GM19395 (cell line): ENCODE data around the gene PTPRE.

Experiments
- ATAC-seq: cut with Tn5 transposase; IDR thresholded peaks from one replicate; pipeline ENCODE4 v1.9.1; 2021; ENCODE audit warnings: mild to moderate bottlenecking, moderate library complexity; ENCODE audit not compliant: unreplicated experiment

PTPRE gene

DNA sequence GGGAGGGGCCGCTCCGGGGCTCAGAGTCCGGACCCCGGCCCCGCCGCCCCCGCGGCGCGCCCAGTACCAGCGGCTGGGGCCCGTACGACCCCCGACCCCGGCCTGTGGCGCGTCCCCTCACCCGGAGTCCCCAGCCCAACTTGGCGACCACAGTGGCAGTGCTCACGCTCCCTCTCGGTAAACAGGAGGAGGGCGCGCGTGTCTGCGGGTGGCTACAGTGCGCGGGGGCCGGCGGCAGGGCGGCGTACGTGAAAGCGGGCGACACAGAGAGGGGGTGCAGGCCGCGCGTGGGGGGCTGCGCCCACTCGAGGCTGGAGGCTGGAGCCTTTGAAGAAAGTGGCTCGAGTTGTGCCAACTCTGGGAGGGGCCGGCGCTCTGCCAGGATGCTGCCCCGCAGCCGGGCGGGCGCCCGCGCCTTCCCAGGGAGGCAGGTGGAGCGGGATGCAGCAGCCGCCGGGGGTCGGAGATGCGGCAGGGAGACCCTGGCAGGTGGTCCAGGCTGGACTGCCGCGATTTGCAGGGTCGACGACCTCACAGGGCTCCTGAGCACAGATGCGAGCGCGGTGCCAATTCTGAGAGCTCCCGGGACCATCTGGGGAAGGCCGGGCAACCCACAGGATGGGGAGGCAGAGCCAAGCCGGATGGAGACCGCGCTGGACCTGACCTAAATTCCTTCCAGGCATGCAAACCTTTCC, 655 bp downstream of the PTPRE start:
- no peak for ATAC-seq

GRCh38 chr10:127908106-127908958, 1.4 kb downstream of the PTPRE start:
- ATAC-seq = no peak

DNA sequence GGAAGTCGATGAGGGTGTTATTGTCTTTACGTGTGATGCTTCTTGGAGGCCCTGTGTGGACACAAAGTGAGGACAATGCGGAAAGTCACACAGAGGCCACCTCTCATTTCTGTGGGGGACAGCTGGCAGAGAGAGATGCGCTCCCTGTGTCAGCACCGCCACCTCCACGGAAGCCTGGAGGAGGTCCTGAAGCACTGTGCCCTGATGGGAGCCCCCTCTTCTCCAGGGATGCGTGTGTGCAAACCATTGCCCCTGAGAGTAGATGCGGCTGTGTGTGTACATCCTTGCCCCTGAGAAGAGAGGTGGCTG, 2.0 kb downstream of the PTPRE start:
- no peak for ATAC-seq

DNA sequence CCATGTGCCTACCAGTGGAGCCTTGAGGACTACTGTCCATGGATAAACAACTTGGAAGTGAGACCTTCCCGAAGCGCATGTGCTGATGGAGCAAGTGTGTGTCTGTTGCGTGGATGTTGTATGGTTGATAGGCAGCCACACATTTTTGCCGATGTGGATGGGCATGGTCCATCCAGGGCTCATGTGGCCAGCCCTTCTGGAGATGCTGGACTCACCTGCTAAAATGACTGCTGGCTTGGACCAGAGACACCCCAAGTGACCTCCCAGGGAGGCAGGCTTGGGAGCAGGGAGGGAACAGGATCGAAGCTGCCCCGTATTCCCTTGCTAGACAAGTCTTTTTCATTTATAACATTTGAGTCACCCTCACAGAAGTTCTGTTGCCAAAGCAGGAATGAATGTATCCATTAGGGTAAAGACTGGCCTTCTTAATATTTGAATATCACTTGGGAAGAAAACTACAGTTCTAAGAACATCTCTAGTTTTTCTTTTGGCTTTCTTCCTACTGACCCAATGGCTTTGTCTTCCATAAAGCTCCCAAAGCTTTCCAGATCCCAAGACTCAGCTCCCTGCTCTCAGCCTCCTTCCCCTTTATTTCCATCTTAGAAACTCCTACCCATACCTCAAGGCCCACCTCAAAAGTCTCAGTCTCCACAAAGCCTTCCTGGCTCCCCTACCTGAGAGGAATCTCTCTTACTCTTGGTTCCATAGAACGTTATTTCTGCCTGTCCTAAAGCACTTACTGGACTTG, 3.0 kb downstream of the PTPRE start:
- ATAC-seq = no peak

GRCh38 chr10:127910464-127910770, 3.5 kb downstream of the PTPRE start:
- no peak for ATAC-seq

DNA sequence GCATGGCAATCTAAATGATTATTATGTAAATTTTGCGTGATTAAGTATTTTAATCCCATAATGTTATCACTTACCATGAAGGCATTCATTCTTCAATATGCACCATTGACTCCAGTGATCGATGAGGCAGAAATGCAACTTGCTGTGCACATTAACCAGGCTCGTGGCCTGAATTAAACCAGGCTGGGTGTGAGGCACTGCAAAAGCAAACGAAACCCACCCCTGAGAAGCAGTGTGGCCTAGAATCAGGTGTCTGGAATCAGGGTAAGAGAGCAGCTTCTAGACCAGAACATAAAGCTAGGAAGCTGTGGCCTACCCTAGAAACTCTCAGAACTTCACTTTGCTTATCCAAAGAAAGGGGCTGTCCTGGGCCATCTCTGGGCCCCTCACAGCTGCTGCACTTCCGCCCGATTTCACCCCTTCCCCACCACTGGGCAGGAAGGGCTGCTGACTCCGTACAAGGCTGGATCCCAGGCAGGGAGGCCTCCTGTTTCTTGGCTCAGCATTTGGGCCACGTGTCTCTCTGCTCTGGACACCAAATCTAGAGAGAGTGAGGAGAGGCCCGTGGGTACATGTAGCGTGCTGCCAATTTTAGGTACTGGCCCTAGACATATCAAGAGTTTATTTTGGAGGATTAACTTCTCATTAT, 4.4 kb downstream of the PTPRE start:
- no peak for ATAC-seq

DNA sequence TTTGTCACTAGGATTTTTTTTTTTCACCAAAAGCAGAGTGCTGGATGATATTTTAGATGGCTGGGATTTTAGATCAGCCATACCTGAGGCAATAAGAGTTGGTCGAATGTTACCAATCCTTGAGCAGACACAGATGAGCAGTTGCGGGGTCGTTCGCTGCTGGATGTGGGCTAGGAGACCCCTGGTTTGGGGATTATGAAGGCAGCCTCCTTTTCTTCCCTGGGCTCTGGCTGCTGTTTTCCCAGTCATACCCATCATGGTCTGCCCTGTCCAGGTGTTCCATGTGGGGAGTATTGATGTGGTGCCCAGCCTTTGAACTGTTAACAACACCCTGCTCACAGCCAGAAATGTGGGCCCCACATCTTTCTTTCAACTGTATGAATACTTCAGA, 5.0 kb downstream of the PTPRE start:
- ATAC-seq = no peak

DNA sequence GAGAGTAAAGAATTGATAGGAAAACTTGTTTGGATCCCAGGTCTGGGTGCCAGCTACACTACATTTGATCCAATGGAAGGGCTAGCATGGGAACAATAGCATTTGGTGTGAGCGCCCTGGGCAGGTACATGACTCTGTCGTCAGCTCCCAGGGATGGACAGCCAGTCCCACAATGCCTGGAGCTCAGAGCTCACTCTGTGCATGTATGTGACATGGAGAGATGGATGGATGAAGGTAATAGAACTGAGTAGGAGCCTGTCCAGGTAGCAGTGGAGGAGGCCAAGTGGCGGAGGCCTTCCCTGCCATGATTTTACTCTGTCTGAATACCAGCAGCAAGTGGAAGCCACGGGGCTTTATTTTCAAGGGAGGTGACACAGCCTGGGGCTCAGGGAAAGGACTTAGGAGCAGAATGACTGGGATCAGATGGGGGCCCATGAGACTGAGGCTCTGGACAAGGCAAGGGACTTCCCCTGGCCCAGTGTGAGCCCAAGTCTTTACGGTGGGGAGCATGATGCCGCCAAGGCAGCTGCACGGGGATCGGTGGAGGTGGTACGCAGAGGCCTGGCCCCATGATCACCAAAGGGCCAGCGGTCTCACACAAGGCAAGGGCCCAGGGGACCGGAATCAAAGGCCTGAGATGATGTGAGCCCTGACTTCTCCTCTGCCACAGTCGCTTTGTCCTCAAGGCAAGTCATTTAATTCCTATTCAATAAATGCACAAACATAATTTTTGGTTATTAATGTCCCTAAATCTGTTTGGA, 5.9 kb downstream of the PTPRE start:
- no peak for ATAC-seq

DNA sequence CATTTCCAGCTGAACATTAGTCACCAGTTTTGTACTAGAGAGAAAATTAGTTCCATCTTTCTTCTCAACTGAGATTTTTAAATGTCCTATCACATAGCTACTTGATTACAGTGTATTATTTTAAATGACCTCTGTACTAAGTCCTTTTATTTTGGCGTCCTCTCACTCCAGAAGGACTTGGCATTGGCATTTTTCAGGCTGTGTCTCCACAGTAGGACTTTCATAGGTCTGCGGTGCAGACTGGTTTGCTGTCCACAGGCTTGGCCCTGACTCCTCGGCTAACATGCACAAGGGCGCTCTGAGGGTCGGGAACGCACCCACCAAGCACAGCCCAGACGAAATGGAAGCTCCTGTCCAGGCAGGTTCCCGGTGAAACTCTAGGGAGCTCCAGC, 6.5 kb downstream of the PTPRE start:
- ATAC-seq = no peak

GRCh38 chr10:127915324-127915723, 8.4 kb downstream of the PTPRE start:
- ATAC-seq = no peak

DNA sequence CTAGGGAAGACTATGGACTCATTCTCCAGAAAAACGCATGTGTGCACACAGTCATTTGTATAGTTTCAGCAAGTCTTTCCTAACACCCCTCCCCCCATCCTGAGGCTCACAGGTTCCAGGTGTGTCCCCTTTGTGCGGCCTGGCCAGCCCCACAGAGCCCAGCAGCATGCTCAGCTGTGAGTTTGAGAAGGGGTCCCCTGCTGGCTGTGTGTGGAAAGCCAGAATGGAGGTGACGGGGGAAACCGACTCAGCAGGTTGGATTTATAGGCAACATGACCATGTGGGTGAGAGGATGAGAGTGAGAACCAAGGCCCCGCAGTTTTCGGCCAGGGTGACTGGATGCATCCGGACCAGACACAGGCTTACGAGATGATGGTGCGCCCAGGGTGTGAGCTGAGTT, 9.9 kb downstream of the PTPRE start:
- no peak for ATAC-seq

GRCh38 chr10:127918572-127918971, 11.7 kb downstream of the PTPRE start:
- ATAC-seq = no peak

DNA sequence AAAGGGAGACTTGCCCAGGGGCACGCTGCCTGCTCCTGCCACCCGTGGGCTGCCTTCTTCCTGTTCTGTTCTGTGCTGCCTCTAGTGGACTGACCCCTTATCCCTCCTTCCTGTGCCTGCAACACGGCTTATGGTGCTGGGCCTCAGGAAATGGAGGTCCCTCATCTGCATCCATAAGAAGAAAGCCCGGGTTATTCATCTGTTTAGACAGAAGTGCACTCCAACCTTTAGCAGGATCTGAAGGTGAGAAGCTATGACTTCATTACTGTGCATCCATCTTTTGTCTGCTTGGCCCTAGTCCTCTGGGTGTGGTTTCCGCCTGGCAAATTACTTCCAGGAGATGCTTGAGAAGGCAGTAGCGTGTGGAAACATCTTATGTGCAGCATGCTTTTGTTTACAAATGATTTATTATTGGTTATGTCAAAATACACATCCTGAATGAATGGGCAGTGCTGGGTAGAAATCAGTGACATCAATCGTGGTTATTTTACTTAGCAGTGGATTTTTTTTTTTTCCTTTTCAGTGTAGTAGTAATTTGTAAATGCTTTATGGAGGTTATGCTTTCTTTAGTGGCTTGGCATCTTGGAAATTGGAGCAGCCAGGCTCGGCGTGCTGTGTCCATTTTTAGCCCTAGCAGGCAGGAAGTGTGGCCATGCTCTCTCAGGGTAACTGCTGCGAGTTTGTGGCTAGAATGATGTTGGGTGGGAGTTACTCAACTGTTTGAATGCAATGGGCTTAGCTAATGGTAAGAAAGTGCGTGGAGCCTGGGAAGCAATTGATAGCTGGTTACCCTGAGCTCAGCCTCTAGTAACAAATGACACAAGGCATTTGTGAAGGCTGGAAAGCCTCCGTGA, 12.7 kb downstream of the PTPRE start:
- ATAC-seq = no peak

- no peak for ATAC-seq
Measured at GRCh38 chr10:127920306-127921074, 13.6 kb downstream of the PTPRE start.

- no peak for ATAC-seq
Measured at GRCh38 chr10:127921075-127921752, 14.3 kb downstream of the PTPRE start.

DNA sequence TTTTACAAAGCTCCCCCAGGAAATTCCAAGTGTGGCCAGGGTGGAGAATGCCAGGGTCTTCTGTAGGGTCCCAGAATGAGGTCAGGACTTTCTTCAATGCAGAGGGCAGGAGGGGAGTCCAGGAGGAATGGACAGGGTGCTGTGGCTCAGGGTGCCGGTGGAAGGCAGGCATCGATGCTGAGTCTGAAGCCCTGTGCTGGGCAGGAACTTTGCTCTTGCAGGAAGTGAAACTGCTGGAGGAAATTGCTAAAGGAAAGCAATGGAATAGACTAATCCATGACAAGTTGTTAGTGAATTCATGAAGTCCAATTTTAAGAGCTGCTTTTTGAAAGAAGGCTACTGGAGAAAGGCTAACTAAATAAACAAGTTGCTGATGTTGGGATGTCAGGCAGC, 14.8 kb downstream of the PTPRE start:
- ATAC-seq = no peak

DNA sequence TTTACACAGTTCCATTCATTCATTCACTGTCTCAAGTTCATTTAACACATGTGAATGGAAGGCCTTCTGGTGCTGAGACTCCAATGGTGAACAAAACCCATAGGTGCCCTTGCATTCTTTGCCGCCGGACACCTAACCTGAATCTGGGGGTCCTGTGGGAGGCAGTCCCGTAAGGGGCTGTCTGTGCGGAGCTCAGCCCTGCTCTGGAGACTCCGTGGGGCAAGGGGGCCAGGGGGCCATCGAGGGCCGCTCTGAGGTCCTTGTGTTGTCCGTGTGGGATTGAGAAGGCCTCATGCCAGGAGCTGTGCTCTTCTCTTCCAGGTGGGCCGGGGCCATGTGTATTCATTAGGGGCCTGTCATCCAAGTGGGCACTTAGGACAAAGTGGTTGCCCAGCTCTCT, 15.3 kb downstream of the PTPRE start:
- ATAC-seq = no peak

DNA sequence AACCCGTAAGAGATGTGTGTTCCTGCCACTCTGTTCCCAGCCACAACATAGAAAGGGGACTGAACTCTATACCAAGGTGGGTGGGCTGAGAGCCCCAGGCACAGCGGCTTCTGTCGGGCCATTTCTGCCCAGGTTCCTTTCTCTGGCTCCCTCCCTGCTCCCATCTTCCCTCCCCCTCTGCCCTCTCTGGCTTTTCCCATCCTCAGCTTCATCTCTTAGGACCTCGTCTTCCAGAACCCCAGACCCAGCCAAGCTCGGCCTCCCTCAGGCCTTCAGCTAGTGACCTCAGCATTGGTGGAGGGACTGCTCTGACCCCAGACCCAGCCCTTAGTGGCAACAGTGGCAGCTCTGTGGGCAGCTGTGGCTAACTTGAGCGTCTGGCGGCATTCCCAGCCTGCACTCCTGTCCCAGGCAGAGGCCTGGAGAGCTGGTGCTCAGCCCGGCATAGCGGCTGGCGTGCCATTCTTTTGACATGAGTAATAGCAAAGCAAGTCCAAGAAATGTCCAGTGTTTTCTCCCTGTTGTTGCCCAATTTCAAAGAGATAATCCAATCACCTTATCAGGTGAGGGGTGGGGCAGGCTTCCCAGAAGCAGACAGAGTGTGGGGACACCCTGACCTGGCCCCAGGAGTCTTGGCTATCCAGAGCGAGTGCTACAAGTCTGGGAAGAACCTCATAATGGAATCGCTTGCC, 15.9 kb downstream of the PTPRE start:
- no peak for ATAC-seq
